Natural killer cell (primary cell): Measurements from ENCODE around the gene CRB2. TPM values are rescaled to one million over a fixed set of nuclear protein-coding genes. Genes with fewer than 3 reads are reported as not detected.

Source experiments
- ATAC-seq, 3 donors: fragments of 150-1000 bp in 2 of 3; fragments of 200-7000 bp in 1 of 3; cut with Tn5 transposase; 1 replicate in 1 of 3; 2 replicates in 2 of 3; pipeline ENCODE4 v1.10.0; 2021; ENCODE audit warnings: mild to moderate bottlenecking in 2 of 3, moderate library complexity in 2 of 3
- DNase-seq, 2 donors: peaks; one replicate each; pipeline versions ENCODE4 v3.0.0 to v3.0.0-alpha.2; 2013 to 2021; ENCODE audit warnings: mixed read lengths in 1 of 2
- H3K27ac ChIP-seq: one replicate; pipeline ENCODE4 v1.5.1; 2013; ENCODE audit warnings: mild to moderate bottlenecking, low read length
- H3K27me3 ChIP-seq: one replicate; pipeline ENCODE4 v1.6.1; 2013; ENCODE audit warnings: low read length; ENCODE audit not compliant: control insufficient read depth, insufficient read depth
- H3K36me3 ChIP-seq: one replicate; pipeline ENCODE4 v1.6.1; 2013; ENCODE audit warnings: low read length; ENCODE audit not compliant: control insufficient read depth, insufficient read depth
- H3K4me1 ChIP-seq: one replicate; pipeline ENCODE4 v1.6.1; 2013; ENCODE audit warnings: low read length; ENCODE audit not compliant: control insufficient read depth, insufficient read depth
- H3K4me3 ChIP-seq: one replicate; pipeline ENCODE4 v1.5.1; 2013; ENCODE audit warnings: low read length
- H3K9me3 ChIP-seq: one replicate; pipeline ENCODE4 v1.6.1; 2013; ENCODE audit warnings: low read length; ENCODE audit not compliant: control insufficient read depth, insufficient read depth
- H3K27ac Mint-ChIP-seq, 2 donors: one replicate each; pipeline ENCODE4 v1.8.0; 2022; ENCODE audit warnings: mild to moderate bottlenecking in 2 of 2, mixed read lengths in 2 of 2, moderate library complexity in 1 of 2
- H3K27me3 Mint-ChIP-seq, 2 donors: one replicate each; pipeline ENCODE4 v1.8.0; 2022; ENCODE audit warnings: low read depth in 2 of 2, mixed read lengths in 2 of 2
- H3K36me3 Mint-ChIP-seq: one replicate; pipeline ENCODE4 v1.8.0; 2022; ENCODE audit warnings: mixed read lengths
- H3K4me1 Mint-ChIP-seq, 2 donors: one replicate each; pipeline ENCODE4 v1.8.0; 2022; ENCODE audit warnings: mixed read lengths in 2 of 2
- H3K4me3 Mint-ChIP-seq: one replicate; pipeline ENCODE4 v1.8.0; 2022; ENCODE audit warnings: mild to moderate bottlenecking, moderate library complexity, mixed read lengths
- H3K9me3 Mint-ChIP-seq, 2 donors: one replicate each; pipeline ENCODE4 v1.8.0; 2022; ENCODE audit warnings: mixed read lengths in 2 of 2
- CTCF ChIP-seq: fragments of 200-600 bp; IDR thresholded peaks from one replicate; pipeline ENCODE4 v1.8.0; 2022; ENCODE audit warnings: antibody characterized with exemption
- WGBS: methylation state at CpG from one replicate; pipeline ENCODE4 v1.1.7; 2013; ENCODE audit warnings: missing lambda C conversion rate; ENCODE audit not compliant: insufficient coverage; 5-methylcytosine and 5-hydroxymethylcytosine counted together
- intact Hi-C: fragments of 100-400 bp; cut with micrococcal nuclease; formaldehyde crosslinking; loops from one replicate; pipeline ENCODE4 v1.14.2; 2022
- total RNA-seq, 4 donors: library from RNA; stranded (reverse); fragments of 120-200 nt in 1 of 4; gene quantifications; one replicate each; pipeline versions ENCODE4 v1.2.3 to v1.2.4, GENCODE V29; 2013 to 2022

CRB2 gene
- total RNA-seq, 3 donors from 2014 or later (not counting 1 experiment from before 2014, with no cell fraction given): not detected

DNA sequence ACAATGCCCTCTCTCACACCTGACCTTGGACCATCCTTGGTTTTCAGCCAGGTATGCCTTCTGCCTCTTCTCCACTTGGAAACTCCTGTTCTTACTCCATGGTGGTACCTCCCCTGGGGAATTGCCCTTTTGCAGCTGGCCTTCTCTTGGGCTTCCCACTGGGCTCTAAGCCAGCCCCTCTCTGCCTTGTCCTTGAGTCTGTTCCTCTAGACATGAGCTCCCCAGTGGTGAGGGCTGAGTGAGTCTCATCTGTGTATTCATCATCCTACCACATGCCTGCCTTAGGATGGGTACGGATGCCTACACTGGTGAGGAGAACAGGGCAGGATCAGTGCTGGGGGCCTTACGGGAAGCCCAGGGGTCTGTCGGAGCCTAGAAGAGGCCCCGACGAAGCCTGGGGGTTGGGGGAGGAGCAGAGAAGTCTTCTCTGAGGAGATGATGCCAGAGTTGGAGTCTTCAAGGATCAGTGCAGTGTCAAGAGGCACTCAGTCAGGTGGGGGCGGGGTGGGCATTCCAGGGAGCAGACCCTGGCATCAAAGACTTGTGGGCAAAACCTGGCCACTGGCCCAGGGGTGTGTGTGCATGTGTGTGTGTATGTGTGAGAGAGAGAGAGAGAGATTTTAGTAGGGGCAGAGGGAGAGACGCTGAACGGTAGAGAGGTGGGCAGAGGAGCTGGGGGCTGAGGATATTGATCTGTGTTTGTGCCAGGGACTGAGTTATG is 5.2 kb upstream of the CRB2 start:
- Histone ChIP-seq H3K27me3 (no peaks in the 10 kb centered on the region), H3K9me3 (no peaks in the 10 kb centered on the region), H3K36me3 (no peaks in the 10 kb centered on the region), H3K4me1 (peaks cover 12% of the 10 kb centered on the region), H3K4me3 (no peak overlapping the region), H3K27ac (no peak overlapping the region)
- no peak for ATAC-seq
- DNase-seq: no peak
- intact Hi-C loops: loop anchor here (1.0 to 10.0 kb wide), 3 partner anchors 268 to 526 kb away; partner anchors contain the start of gene PDCL
- Mint-ChIP-seq H3K4me1 (peaks cover 0 to 6% of the 10 kb centered on the region in 2 donors), H3K36me3 (no peaks in the 10 kb centered on the region), H3K27me3 (peaks cover 0 to 16% of the 10 kb centered on the region in 2 donors), H3K9me3 (no peaks in the 10 kb centered on the region), H3K27ac (no peak overlapping the region), H3K4me3 (no peak overlapping the region)
- TF ChIP-seq CTCF: no peak
- 78% methylated on average over 8 of the region's 8 CpGs for WGBS

- Mint-ChIP-seq H3K27ac (no peak overlapping the region), H3K4me1 (peaks cover 0 to 6% of the 10 kb centered on the region in 2 donors), H3K4me3 (no peak overlapping the region), H3K36me3 (no peaks in the 10 kb centered on the region), H3K9me3 (no peaks in the 10 kb centered on the region), H3K27me3 (peaks cover 0 to 16% of the 10 kb centered on the region in 2 donors)
- no peaks in the 10 kb centered on the region for H3K27me3 ChIP-seq
- no peak overlapping the region for H3K27ac ChIP-seq
- TF ChIP-seq CTCF: no peak
- H3K9me3 ChIP-seq: no peaks in the 10 kb centered on the region
- H3K4me3 ChIP-seq: no peak overlapping the region
- H3K4me1 ChIP-seq: peaks cover 12% of the 10 kb centered on the region
- ATAC-seq (no peak), DNase-seq (no peak)
- intact Hi-C loops: loop anchor here (5.0 to 10.0 kb wide), 2 partner anchors 361 to 528 kb away; partner anchors contain the start of gene PDCL
- H3K36me3 ChIP-seq: no peaks in the 10 kb centered on the region
- WGBS: 71% methylated on average over 1 of the region's 4 CpGs
Measured at GRCh38 chr9:123353041-123353440, 3.0 kb upstream of the CRB2 start.

GRCh38 chr9:123353984-123354591 is 1.9 kb upstream of the CRB2 start:
- Mint-ChIP-seq H3K4me3 (no peak overlapping the region), H3K4me1 (peaks cover 0 to 9% of the 10 kb centered on the region in 2 donors), H3K36me3 (no peaks in the 10 kb centered on the region), H3K27ac (no peak overlapping the region), H3K27me3 (peaks cover 0 to 16% of the 10 kb centered on the region in 2 donors), H3K9me3 (no peaks in the 10 kb centered on the region)
- Histone ChIP-seq H3K27me3 (no peaks in the 10 kb centered on the region), H3K9me3 (no peaks in the 10 kb centered on the region), H3K4me1 (peaks cover 12% of the 10 kb centered on the region), H3K36me3 (no peaks in the 10 kb centered on the region), H3K27ac (no peak overlapping the region), H3K4me3 (no peak overlapping the region)
- DNase-seq (peak; percentile 44 to 66), ATAC-seq (peak; percentile 62 to 75 (median 74))
- intact Hi-C loops: loop anchor here (1.0 to 10.0 kb wide), 3 partner anchors 31 to 529 kb away; partner anchors contain the start of gene PDCL
- 28% methylated on average over 20 of the region's 20 CpGs for WGBS
- TF ChIP-seq CTCF: peak; percentile 71
